Activated CD4-positive, alpha-beta T cell treated with anti-CD3 and anti-CD28 coated beads, Interleukin-2, amount 10 ng/mL, durations not matched to agents 24 days and 14 days (primary cell): ENCODE data around the gene SRPK2. TPM values are rescaled to one million over a fixed set of nuclear protein-coding genes. Genes with fewer than 3 reads are reported as not detected.
A peak's percentile ranks its signal among the peaks of the same experiment; 100 is the strongest.

ENCODE experiments used
- DNase-seq: peaks from one replicate; pipeline ENCODE4 v3.0.0; 2022
- H3K27ac Mint-ChIP-seq: one replicate; pipeline ENCODE4 v1.8.0; 2022; ENCODE audit warnings: mild to moderate bottlenecking, mixed read lengths
- H3K27me3 Mint-ChIP-seq: one replicate; pipeline ENCODE4 v1.8.0; 2022; ENCODE audit warnings: mixed read lengths
- H3K36me3 Mint-ChIP-seq: one replicate; pipeline ENCODE4 v1.8.0; 2022; ENCODE audit warnings: low read depth, mild to moderate bottlenecking, mixed read lengths
- H3K4me1 Mint-ChIP-seq: one replicate; pipeline ENCODE4 v1.8.0; 2021; ENCODE audit warnings: mixed read lengths
- H3K4me3 Mint-ChIP-seq: one replicate; pipeline ENCODE4 v1.8.0; 2022; ENCODE audit warnings: mild to moderate bottlenecking, moderate library complexity, mixed read lengths
- H3K9me3 Mint-ChIP-seq: one replicate; pipeline ENCODE4 v1.8.0; 2021; ENCODE audit warnings: mixed read lengths
- intact Hi-C: fragments of 100-400 bp; cut with micrococcal nuclease; formaldehyde crosslinking; loops from one replicate; pipeline ENCODE4 v1.15.1; 2023
- total RNA-seq: library from RNA; stranded (reverse); gene quantifications from 2 replicates; pipeline ENCODE4 v1.2.3, GENCODE V29; 2022

SRPK2 gene
- total RNA-seq, 1 donor from 2014 or later = 52.3 TPM

GRCh38 chr7:105218215-105218614 is 170.5 kb downstream of the SRPK2 start:
- Mint-ChIP-seq H3K9me3 (no peaks in the 10 kb centered on the region), H3K27ac (no peak overlapping the region), H3K36me3 (peaks cover 4% of the 10 kb centered on the region), H3K27me3 (no peaks in the 10 kb centered on the region), H3K4me3 (no peak overlapping the region), H3K4me1 (peaks cover 13% of the 10 kb centered on the region)
- intact Hi-C loops = no loop called here
- no peak for DNase-seq

DNA sequence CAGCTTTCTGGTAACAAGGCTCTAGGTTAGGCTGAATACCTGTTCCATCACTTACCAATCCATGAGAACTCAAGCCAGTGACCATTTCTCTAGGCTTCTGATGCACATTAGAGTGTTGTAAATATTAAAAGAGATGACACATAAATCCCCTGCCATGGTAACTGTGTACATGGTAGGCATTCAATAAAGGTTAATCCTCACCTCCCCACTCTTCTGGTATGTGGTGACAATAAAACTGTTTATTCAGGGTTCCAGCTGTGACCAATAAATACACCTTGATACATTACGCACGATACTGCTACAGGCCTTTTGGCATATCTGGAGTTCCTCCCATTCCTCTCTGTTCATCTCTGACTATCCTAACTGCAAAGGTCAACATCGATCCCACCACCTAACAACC is 171.9 kb downstream of the SRPK2 start:
- Mint-ChIP-seq H3K27me3 (no peaks in the 10 kb centered on the region), H3K27ac (no peak overlapping the region), H3K9me3 (no peaks in the 10 kb centered on the region), H3K4me3 (no peak overlapping the region), H3K4me1 (peaks cover 16% of the 10 kb centered on the region), H3K36me3 (peaks cover 4% of the 10 kb centered on the region)
- intact Hi-C loops = no loop called here
- DNase-seq = no peak

GRCh38 chr7:105215821-105216220 is 172.9 kb downstream of the SRPK2 start:
- Mint-ChIP-seq H3K27ac (no peak overlapping the region), H3K4me3 (no peak overlapping the region), H3K36me3 (peaks cover 11% of the 10 kb centered on the region), H3K27me3 (no peaks in the 10 kb centered on the region), H3K4me1 (peaks cover 19% of the 10 kb centered on the region), H3K9me3 (no peaks in the 10 kb centered on the region)
- no peak for DNase-seq
- intact Hi-C loops = no loop called here

- no peak overlapping the region for H3K27ac Mint-ChIP-seq
- H3K9me3 Mint-ChIP-seq = no peaks in the 10 kb centered on the region
- peaks cover 23% of the 10 kb centered on the region for H3K4me1 Mint-ChIP-seq
- intact Hi-C loops = no loop called here
- no peak for DNase-seq
- H3K36me3 Mint-ChIP-seq = peaks cover 9% of the 10 kb centered on the region
- no peak overlapping the region for H3K4me3 Mint-ChIP-seq
- no peaks in the 10 kb centered on the region for H3K27me3 Mint-ChIP-seq
Measured at GRCh38 chr7:105215182-105215581, 173.5 kb downstream of the SRPK2 start.

DNA sequence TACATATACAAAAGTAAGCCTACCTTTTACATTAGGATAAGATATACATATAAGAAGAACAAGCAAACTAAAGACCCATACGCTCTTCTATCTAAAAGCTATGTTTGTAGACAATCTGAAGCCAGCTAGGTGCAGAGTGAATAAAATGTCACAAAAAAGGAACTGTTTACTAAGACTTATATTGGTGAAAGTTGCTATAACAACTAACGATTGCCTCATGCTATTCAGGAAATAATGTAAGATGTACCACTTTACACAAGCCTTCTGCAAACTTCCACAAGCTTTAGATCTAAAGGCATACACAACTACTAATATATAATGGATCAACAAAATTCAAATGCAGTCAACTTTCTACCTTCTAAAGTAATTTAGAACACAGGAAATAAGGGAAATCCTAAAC is 175.1 kb downstream of the SRPK2 start:
- H3K9me3 Mint-ChIP-seq = no peaks in the 10 kb centered on the region
- peaks cover 31% of the 10 kb centered on the region for H3K4me1 Mint-ChIP-seq
- intact Hi-C loops = no loop called here
- H3K27me3 Mint-ChIP-seq = no peaks in the 10 kb centered on the region
- DNase-seq = no peak
- H3K4me3 Mint-ChIP-seq = no peak overlapping the region
- no peak overlapping the region for H3K27ac Mint-ChIP-seq
- peaks cover 9% of the 10 kb centered on the region for H3K36me3 Mint-ChIP-seq

DNA sequence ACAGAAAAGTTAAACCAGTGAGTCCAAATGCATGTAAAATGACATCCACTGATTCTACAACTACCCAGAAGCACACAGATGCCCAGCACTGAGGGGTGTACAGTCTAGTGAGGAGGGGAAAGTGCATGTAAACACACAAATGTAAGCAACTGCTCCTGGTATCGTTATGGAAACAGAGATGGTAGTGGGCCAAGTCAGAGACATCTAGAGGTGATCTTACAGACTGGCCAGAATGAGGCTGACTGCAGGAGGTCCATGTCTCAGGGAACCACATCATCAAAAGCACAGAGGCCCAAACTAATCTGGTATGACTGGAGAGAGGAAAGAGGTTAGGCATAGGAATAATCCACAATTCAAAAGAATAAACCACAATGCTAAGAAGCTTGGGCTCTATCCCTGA is 176.5 kb downstream of the SRPK2 start:
- no peak overlapping the region for H3K4me3 Mint-ChIP-seq

GRCh38 chr7:105210721-105211205 is 178.0 kb downstream of the SRPK2 start:
- peak overlapping the region; percentile 33 for H3K4me3 Mint-ChIP-seq
- H3K27me3 Mint-ChIP-seq = no peaks in the 10 kb centered on the region
- peaks cover 44% of the 10 kb centered on the region for H3K4me1 Mint-ChIP-seq
- peaks cover 5% of the 10 kb centered on the region for H3K9me3 Mint-ChIP-seq
- intact Hi-C loops = no loop called here
- H3K36me3 Mint-ChIP-seq = peaks cover 11% of the 10 kb centered on the region
- no peak for DNase-seq
- peak overlapping the region; percentile 12 for H3K27ac Mint-ChIP-seq

More for the DNA sequence above, 176.5 kb downstream of the SRPK2 start:
- Mint-ChIP-seq H3K4me1 (peaks cover 35% of the 10 kb centered on the region), H3K36me3 (peaks cover 11% of the 10 kb centered on the region), H3K27me3 (no peaks in the 10 kb centered on the region), H3K27ac (no peak overlapping the region), H3K9me3 (peaks cover 5% of the 10 kb centered on the region)
- intact Hi-C loops = no loop called here
- DNase-seq = no peak

GRCh38 chr7:105209870-105210269 is 178.9 kb downstream of the SRPK2 start:
- H3K9me3 Mint-ChIP-seq = peaks cover 5% of the 10 kb centered on the region
- no peak overlapping the region for H3K27ac Mint-ChIP-seq
- intact Hi-C loops = loop anchor here (5.0 kb wide), 2 partner anchors 57 to 87 kb away; no protein-coding TSS in a partner anchor
- no peaks in the 10 kb centered on the region for H3K27me3 Mint-ChIP-seq
- peaks cover 9% of the 10 kb centered on the region for H3K36me3 Mint-ChIP-seq
- H3K4me1 Mint-ChIP-seq = peaks cover 49% of the 10 kb centered on the region
- H3K4me3 Mint-ChIP-seq = no peak overlapping the region
- DNase-seq = peak; percentile 68

- Mint-ChIP-seq H3K27ac (peak overlapping the region; percentile 2), H3K27me3 (no peaks in the 10 kb centered on the region), H3K4me3 (peak overlapping the region; percentile 62), H3K4me1 (peaks cover 51% of the 10 kb centered on the region), H3K9me3 (peaks cover 5% of the 10 kb centered on the region), H3K36me3 (peaks cover 9% of the 10 kb centered on the region)
- intact Hi-C loops = loop anchor here (5.0 kb wide), 2 partner anchors 58 to 88 kb away; no protein-coding TSS in a partner anchor
- DNase-seq = no peak
Measured at GRCh38 chr7:105209433-105209832, 179.3 kb downstream of the SRPK2 start.

DNA sequence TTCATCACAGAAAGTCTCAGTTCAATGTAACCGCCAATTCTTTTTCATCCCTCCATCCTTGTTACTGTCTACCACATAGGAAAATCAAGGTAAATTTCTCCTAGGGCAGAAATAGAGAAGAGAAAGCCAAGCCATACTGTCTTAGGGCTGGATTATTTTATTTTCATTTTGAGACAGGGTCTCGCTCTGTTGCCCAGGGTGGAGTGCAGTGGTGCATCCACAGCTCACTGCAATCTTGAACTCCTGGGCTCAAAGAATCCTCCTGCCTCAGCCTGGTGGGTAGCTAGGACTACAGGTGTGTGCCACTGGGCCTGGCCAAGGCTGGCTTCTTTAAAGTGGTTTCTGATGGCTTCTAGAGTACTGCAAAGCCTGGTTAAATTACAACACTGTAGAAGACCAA is 181.7 kb downstream of the SRPK2 start:
- DNase-seq = no peak
- H3K4me1 Mint-ChIP-seq = peaks cover 42% of the 10 kb centered on the region
- H3K36me3 Mint-ChIP-seq = peaks cover 18% of the 10 kb centered on the region
- peaks cover 5% of the 10 kb centered on the region for H3K9me3 Mint-ChIP-seq
- intact Hi-C loops = loop anchor here (5.0 kb wide), 2 partner anchors 60 to 90 kb away; no protein-coding TSS in a partner anchor
- H3K27me3 Mint-ChIP-seq = no peaks in the 10 kb centered on the region
- H3K27ac Mint-ChIP-seq = no peak overlapping the region
- H3K4me3 Mint-ChIP-seq = no peak overlapping the region

- Mint-ChIP-seq H3K4me1 (peaks cover 37% of the 10 kb centered on the region), H3K27ac (peak overlapping the region; percentile 86), H3K36me3 (peaks cover 14% of the 10 kb centered on the region), H3K9me3 (peaks cover 5% of the 10 kb centered on the region), H3K27me3 (no peaks in the 10 kb centered on the region), H3K4me3 (peak overlapping the region; percentile 73)
- DNase-seq = peak; percentile 78
- intact Hi-C loops = loop anchor here (5.0 kb wide), 2 partner anchors 62 to 92 kb away; no protein-coding TSS in a partner anchor
Measured at GRCh38 chr7:105205592-105206237, 183.0 kb downstream of the SRPK2 start.

GRCh38 chr7:105204953-105205352 is 183.8 kb downstream of the SRPK2 start:
- no peak overlapping the region for H3K4me3 Mint-ChIP-seq
- intact Hi-C loops = loop anchor here (5.0 kb wide), 2 partner anchors 62 to 92 kb away; no protein-coding TSS in a partner anchor
- DNase-seq = no peak
- H3K36me3 Mint-ChIP-seq = peaks cover 18% of the 10 kb centered on the region
- peaks cover 5% of the 10 kb centered on the region for H3K9me3 Mint-ChIP-seq
- no peaks in the 10 kb centered on the region for H3K27me3 Mint-ChIP-seq
- peak overlapping the region; percentile 86 for H3K27ac Mint-ChIP-seq
- peaks cover 29% of the 10 kb centered on the region for H3K4me1 Mint-ChIP-seq

DNA sequence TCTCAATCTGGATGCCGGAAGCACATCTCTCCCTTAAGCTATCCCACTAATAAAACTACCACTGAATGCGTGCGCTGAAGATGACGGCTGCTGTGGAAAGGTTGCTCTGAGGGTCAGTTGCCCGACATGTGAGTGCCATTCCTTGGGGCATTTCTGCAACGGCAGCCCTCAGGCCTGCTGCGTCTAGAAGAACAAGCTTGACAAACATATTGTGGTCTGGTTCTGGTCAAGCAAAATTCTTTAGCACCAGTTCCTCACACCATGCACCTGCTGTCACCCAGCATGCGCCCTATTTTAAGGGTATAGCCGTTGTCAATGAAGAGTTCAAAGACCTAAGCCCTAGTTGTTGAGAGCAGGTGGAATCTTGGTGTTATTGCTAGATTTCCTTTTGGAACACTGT is 184.2 kb downstream of the SRPK2 start:
- no peak for DNase-seq
- peaks cover 28% of the 10 kb centered on the region for H3K4me1 Mint-ChIP-seq
- intact Hi-C loops = no loop called here
- H3K27ac Mint-ChIP-seq = no peak overlapping the region
- no peak overlapping the region for H3K4me3 Mint-ChIP-seq
- H3K36me3 Mint-ChIP-seq = peaks cover 18% of the 10 kb centered on the region
- H3K9me3 Mint-ChIP-seq = peaks cover 5% of the 10 kb centered on the region
- H3K27me3 Mint-ChIP-seq = no peaks in the 10 kb centered on the region

DNA sequence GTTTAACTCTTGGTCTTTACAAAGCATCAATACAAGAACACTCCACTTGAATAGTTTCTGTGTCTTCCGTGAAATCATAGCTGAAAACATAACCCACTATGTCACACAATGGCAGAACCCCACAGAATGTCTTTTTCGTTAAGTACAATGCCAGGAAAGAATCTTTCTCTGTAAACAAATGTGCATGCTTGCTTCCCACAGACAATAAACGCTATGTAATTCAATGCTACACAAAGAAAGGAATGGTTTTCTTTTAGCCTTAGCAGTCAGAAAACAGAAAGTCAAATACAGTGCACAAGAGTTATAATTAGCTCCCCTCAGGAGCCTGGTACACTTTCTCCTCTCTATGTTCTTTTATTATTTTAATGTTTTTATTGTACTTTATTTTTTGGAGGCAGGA is 186.1 kb downstream of the SRPK2 start:
- Mint-ChIP-seq H3K4me1 (peaks cover 25% of the 10 kb centered on the region), H3K36me3 (peaks cover 17% of the 10 kb centered on the region), H3K27ac (no peak overlapping the region), H3K9me3 (peaks cover 2% of the 10 kb centered on the region), H3K4me3 (no peak overlapping the region), H3K27me3 (no peaks in the 10 kb centered on the region)
- intact Hi-C loops = no loop called here
- no peak for DNase-seq
